GM12874 (cell line): Measurements from ENCODE around the gene MMP20.

Experiments used
- TF ChIP-seq, protein P1 (sequence below): IDR thresholded peaks from 2 replicates; pipeline ENCODE4 v1.5.1; 2011; ENCODE audit warnings: low read depth, mild to moderate bottlenecking, control low read depth, low read length, moderate library complexity; ENCODE audit not compliant: insufficient read depth

Gene MMP20

DNA sequence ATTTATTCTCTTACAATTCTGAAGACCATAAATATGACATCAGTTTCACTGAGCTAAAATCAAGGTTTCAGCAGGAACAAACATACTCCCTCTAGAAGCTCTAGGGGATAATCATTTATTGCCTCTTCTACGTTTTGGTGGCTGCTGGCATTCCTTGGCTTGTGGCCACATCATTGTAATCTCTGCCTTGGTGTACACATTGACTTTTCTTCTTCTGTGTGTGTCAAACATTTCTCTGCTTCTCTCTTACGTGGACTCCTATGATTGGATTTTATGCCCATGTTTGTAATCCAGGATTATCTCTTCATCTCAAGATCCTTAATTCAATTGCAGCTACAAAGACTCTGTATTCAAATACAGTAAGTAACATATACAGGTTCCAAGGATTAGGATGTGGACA is 30.4 kb upstream of the MMP20 start:
- TF ChIP-seq, protein P1, sequence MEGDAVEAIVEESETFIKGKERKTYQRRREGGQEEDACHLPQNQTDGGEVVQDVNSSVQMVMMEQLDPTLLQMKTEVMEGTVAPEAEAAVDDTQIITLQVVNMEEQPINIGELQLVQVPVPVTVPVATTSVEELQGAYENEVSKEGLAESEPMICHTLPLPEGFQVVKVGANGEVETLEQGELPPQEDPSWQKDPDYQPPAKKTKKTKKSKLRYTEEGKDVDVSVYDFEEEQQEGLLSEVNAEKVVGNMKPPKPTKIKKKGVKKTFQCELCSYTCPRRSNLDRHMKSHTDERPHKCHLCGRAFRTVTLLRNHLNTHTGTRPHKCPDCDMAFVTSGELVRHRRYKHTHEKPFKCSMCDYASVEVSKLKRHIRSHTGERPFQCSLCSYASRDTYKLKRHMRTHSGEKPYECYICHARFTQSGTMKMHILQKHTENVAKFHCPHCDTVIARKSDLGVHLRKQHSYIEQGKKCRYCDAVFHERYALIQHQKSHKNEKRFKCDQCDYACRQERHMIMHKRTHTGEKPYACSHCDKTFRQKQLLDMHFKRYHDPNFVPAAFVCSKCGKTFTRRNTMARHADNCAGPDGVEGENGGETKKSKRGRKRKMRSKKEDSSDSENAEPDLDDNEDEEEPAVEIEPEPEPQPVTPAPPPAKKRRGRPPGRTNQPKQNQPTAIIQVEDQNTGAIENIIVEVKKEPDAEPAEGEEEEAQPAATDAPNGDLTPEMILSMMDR: no peak

- TF ChIP-seq, protein P1: no peak
Observed at GRCh38 chr11:102654761-102655160, 29.6 kb upstream of the MMP20 start.

DNA sequence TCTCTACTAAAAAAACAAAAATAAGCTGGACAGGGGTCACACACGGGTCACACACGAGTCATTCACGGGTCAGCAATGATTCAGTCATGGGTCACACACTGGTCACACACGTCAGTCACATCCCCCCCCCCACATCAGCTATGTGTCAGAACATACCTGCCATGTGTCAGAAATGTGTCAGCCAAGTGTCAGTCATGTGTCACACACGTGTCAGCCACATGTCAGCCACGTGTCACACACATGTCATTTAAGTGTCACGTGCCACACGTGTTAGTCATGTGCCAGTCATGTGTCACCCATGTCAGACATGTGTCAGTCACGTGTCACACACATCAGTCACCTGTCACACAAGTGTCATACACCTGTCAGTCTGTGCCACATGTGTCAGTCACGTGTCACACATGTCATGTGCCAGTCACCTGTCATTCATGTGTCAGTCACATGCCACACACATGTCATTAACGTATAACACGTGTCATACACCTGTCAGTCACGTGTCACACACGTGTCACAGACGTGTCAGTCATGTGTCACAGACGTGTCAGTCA is 28.7 kb upstream of the MMP20 start:
- TF ChIP-seq, protein P1: no peak

GRCh38 chr11:102647430-102647829 is 22.3 kb upstream of the MMP20 start:
- TF ChIP-seq, protein P1: no peak

- TF ChIP-seq, protein P1: no peak
Observed at GRCh38 chr11:102643941-102644340, 18.8 kb upstream of the MMP20 start.

GRCh38 chr11:102640946-102641345 is 15.8 kb upstream of the MMP20 start:
- TF ChIP-seq, protein P1: no peak

GRCh38 chr11:102639656-102640055 is 14.5 kb upstream of the MMP20 start:
- TF ChIP-seq, protein P1: no peak
